ENCODE data around the gene SCAP. TPM values are rescaled to one million over a fixed set of nuclear protein-coding genes. Genes with fewer than 3 reads are reported as not detected.

SCAP gene
- total and polyA plus RNA-seq, 2 of the 13 experiments (the other 11 are each of a cell fraction or from before 2014, with no cell fraction given) = 40.4 to 53.3 TPM

GRCh38 chr3:47379411-47379899 is 96.3 kb downstream of the SCAP start (continued):
- TF ChIP-seq ZNF639 (CRISPR knock-in tag; conservative IDR thresholded peaks at IDR 0.05) (peak; percentile 74; the same call in 1 of the 2 replicates), PHF21A (CRISPR knock-in tag; IDR thresholded peaks at IDR 0.05) (peak; percentile 72), ESRRA (CRISPR knock-in tag; IDR thresholded peaks at IDR 0.05; ENCODE audit: low read depth) (peak; percentile 84), SMAD3 (CRISPR knock-in tag; IDR thresholded peaks at IDR 0.05) (peak; percentile 71; the same call in 1 of the 2 replicates), MAFK (conservative IDR thresholded peaks at IDR 0.05 in 1 of 2, IDR thresholded peaks at IDR 0.05 in 1 of 2; ENCODE audit: low read length in 2 of 2) (no peak), ZFP36 (IDR thresholded peaks at IDR 0.05; ENCODE audit: borderline replicate concordance, low read depth, low read length, partially characterized antibody) (no peak), ZBTB7B (CRISPR knock-in tag; IDR thresholded peaks at IDR 0.05) (peak; percentile 85), ZNF724P (CRISPR knock-in tag; IDR thresholded peaks at IDR 0.05; ENCODE audit: borderline replicate concordance) (peak; percentile 65), TRIM24 (CRISPR knock-in tag; IDR thresholded peaks at IDR 0.05) (no peak), NCOA5 (CRISPR knock-in tag; IDR thresholded peaks at IDR 0.05) (no peak), ZNF251 (CRISPR knock-in tag; IDR thresholded peaks at IDR 0.05) (no peak), XRCC5 (optimal IDR thresholded peaks at IDR 0.05; ENCODE audit: low read length) (no peak), ZNF20 (CRISPR knock-in tag; IDR thresholded peaks at IDR 0.05) (no peak), ZNF180 (CRISPR knock-in tag; IDR thresholded peaks at IDR 0.05; ENCODE audit: borderline replicate concordance, low read depth) (no peak), ZNF569 (CRISPR knock-in tag; IDR thresholded peaks at IDR 0.05; ENCODE audit: borderline replicate concordance) (no peak), GABPB1 (CRISPR knock-in tag; IDR thresholded peaks at IDR 0.05) (peak; percentile 61), ZFAT (CRISPR knock-in tag; conservative IDR thresholded peaks at IDR 0.05) (no peak), FOXO1 (CRISPR knock-in tag; IDR thresholded peaks at IDR 0.05) (peak; percentile 96), PAF1 (CRISPR knock-in tag; IDR thresholded peaks at IDR 0.05) (no peak; the same call in 1 of the 2 replicates), ZNF772 (CRISPR knock-in tag; IDR thresholded peaks at IDR 0.05) (peak; percentile 63), SAP130 (CRISPR knock-in tag; IDR thresholded peaks at IDR 0.05; ENCODE audit: low read depth) (peak; percentile 83), ZNF136 (CRISPR knock-in tag; IDR thresholded peaks at IDR 0.05; ENCODE audit: low read depth) (no peak), ZNF335 (CRISPR knock-in tag; IDR thresholded peaks at IDR 0.05) (peak; percentile 70; the same call in 1 of the 2 replicates), NFRKB (IDR thresholded peaks at IDR 0.05) (no peak), ZC3H13 (CRISPR knock-in tag; IDR thresholded peaks at IDR 0.05) (peak; percentile 53; the same call in 1 of the 2 replicates), RAD51 (IDR thresholded peaks at IDR 0.05; ENCODE audit: borderline replicate concordance) (no peak), ATAD3A (CRISPR knock-in tag; IDR thresholded peaks at IDR 0.05) (no peak), IKZF1 (IDR thresholded peaks at IDR 0.05) (no peak), ISX (CRISPR knock-in tag; conservative IDR thresholded peaks at IDR 0.05) (no peak), ZNF160 (CRISPR knock-in tag; IDR thresholded peaks at IDR 0.05) (peak; percentile 54; the same call in 1 of the 2 replicates), RBFOX2 (IDR thresholded peaks at IDR 0.05; ENCODE audit: low read depth, low read length) (no peak), ZNF333 (CRISPR knock-in tag; IDR thresholded peaks at IDR 0.05; ENCODE audit: borderline replicate concordance) (no peak), GPN1 (CRISPR knock-in tag; IDR thresholded peaks at IDR 0.05; ENCODE audit: borderline replicate concordance) (no peak)
- TF ChIP-seq, protein P1, sequence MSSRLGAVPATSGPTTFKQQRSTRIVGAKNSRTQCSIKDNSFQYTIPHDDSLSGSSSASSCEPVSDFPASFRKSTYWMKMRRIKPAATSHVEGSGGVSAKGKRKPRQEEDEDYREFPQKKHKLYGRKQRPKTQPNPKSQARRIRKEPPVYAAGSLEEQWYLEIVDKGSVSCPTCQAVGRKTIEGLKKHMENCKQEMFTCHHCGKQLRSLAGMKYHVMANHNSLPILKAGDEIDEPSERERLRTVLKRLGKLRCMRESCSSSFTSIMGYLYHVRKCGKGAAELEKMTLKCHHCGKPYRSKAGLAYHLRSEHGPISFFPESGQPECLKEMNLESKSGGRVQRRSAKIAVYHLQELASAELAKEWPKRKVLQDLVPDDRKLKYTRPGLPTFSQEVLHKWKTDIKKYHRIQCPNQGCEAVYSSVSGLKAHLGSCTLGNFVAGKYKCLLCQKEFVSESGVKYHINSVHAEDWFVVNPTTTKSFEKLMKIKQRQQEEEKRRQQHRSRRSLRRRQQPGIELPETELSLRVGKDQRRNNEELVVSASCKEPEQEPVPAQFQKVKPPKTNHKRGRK (CRISPR knock-in tag; IDR thresholded peaks at IDR 0.05) = no peak

Measured in HepG2 (cell line).